Mesothelial cell of epicardium (in vitro differentiated cells): ENCODE data around the gene TSPAN32. TPM values are rescaled to one million over a fixed set of nuclear protein-coding genes. Genes with fewer than 3 reads are reported as not detected.

ENCODE experiments used
- DNase-seq, 2 experiments: peaks; one replicate each; pipeline ENCODE4 v3.0.0; 2021; ENCODE audit warnings: low spot score in 2 of 2; ENCODE audit not compliant: unreplicated experiment in 2 of 2
- H3K27ac Mint-ChIP-seq: 2 replicates; pipeline ENCODE4 v1.8.0; 2021; ENCODE audit warnings: mixed read lengths
- H3K27me3 Mint-ChIP-seq: 2 replicates; pipeline ENCODE4 v1.8.0; 2021; ENCODE audit warnings: low read depth, mixed read lengths
- H3K36me3 Mint-ChIP-seq: 2 replicates; pipeline ENCODE4 v1.8.0; 2021; ENCODE audit warnings: mixed read lengths
- H3K4me1 Mint-ChIP-seq: 2 replicates; pipeline ENCODE4 v1.8.0; 2021; ENCODE audit warnings: mixed read lengths
- H3K4me3 Mint-ChIP-seq: 2 replicates; pipeline ENCODE4 v1.8.0; 2021; ENCODE audit warnings: mild to moderate bottlenecking, moderate library complexity, mixed read lengths
- H3K9me3 Mint-ChIP-seq: 2 replicates; pipeline ENCODE4 v1.8.0; 2021; ENCODE audit warnings: mixed read lengths
- CTCF ChIP-seq: fragments of 200-600 bp; sonication (generic); IDR thresholded peaks from one replicate; pipeline ENCODE4 v1.5.0; 2021; ENCODE audit warnings: antibody characterized with exemption; ENCODE audit not compliant: unreplicated experiment
- total RNA-seq: library from RNA; stranded (reverse); gene quantifications from 3 replicates; pipeline ENCODE4 v1.2.1, GENCODE V29; 2021

TSPAN32 gene
- total RNA-seq, 1 donor from 2014 or later = 0.94 TPM

- Mint-ChIP-seq H3K27me3 (no peaks in the 10 kb centered on the region), H3K36me3 (no peaks in the 10 kb centered on the region)
- DNase-seq = no peak
These were observed 65.7 kb downstream of the TSPAN32 start for GRCh38 chr11:2367266-2368160.

More at GRCh38 chr11:2367266-2368160, 65.7 kb downstream of the TSPAN32 start:
- Mint-ChIP-seq H3K9me3 (peaks cover 6% of the 10 kb centered on the region), H3K4me3 (no peak overlapping the region), H3K4me1 (no peaks in the 10 kb centered on the region), H3K27ac (no peak overlapping the region)
- no peak for TF ChIP-seq CTCF

Other genes with a start within 250 kb of the TSPAN32 start
- 3,009 to 3,275 TPM (median 3,171 TPM) in 3 replicates for gene IGF2, start 162.6 kb upstream of the TSPAN32 start, total RNA-seq
- not detected in 3 replicates for gene INS, start 140.8 kb upstream of the TSPAN32 start, total RNA-seq
- gene TH, start 130.2 kb upstream of the TSPAN32 start, total RNA-seq = 0.77 to 1.4 TPM (median 1.1 TPM) in 3 replicates
- gene ASCL2, start 31.4 kb upstream of the TSPAN32 start, total RNA-seq = 0.36 to 0.58 TPM (median 0.49 TPM) in 3 replicates
- gene C11orf21, start 95 bp upstream of the TSPAN32 start, total RNA-seq = 0.25 to 0.29 TPM (median 0.27 TPM) in 3 replicates
- 409 to 415 TPM (median 410 TPM) in 3 replicates for gene CD81, start 75.3 kb downstream of the TSPAN32 start, total RNA-seq
- 79.3 to 84.7 TPM (median 82.2 TPM) in 3 replicates for gene TSSC4, start 98.7 kb downstream of the TSPAN32 start, total RNA-seq
- gene TRPM5, start 142.5 kb downstream of the TSPAN32 start, total RNA-seq = 6.9 to 7.7 TPM (median 7.2 TPM) in 3 replicates
- gene KCNQ1, start 143.0 kb downstream of the TSPAN32 start, total RNA-seq = 6.9 to 8.5 TPM (median 8.4 TPM) in 3 replicates